HG02678 (cell line): ENCODE measurements around the gene MDFIC2.
"Not testable (repeated sequence)": the region's sequence is repeated elsewhere in the genome, so short reads cannot be mapped to it uniquely, and the experiment has no call there.

Source experiments
- ATAC-seq: cut with Tn5 transposase; IDR thresholded peaks from one replicate; pipeline ENCODE4 v1.9.1; 2021; ENCODE audit warnings: mild to moderate bottlenecking, moderate library complexity; ENCODE audit not compliant: unreplicated experiment

MDFIC2 gene

GRCh38 chr3:70261283-70261682 is 51.2 kb downstream of the MDFIC2 start:
- ATAC-seq = no peak

- no peak for ATAC-seq
These were observed 55.9 kb downstream of the MDFIC2 start for GRCh38 chr3:70256566-70256965.

DNA sequence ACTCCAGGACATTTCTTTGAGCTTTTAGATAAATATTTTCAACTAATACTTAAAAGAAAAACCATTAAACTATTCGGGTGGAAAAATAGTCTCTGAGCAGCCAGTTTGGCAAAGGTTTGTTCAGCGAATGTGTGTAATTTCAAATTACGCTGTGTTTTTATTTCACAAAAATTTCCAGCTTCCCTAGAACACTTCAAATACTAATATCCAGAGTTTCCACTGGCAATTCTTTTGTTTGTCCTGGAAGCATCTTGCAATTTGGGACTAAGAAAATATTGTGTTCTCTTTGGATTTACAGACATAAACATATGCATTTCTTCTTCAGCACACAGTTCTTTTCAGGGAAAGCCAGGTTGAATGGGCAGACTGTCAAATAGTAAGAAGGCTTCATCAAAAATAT is 61.9 kb downstream of the MDFIC2 start:
- no peak for ATAC-seq

GRCh38 chr3:70249509-70250160 is 62.8 kb downstream of the MDFIC2 start:
- no peak for ATAC-seq

DNA sequence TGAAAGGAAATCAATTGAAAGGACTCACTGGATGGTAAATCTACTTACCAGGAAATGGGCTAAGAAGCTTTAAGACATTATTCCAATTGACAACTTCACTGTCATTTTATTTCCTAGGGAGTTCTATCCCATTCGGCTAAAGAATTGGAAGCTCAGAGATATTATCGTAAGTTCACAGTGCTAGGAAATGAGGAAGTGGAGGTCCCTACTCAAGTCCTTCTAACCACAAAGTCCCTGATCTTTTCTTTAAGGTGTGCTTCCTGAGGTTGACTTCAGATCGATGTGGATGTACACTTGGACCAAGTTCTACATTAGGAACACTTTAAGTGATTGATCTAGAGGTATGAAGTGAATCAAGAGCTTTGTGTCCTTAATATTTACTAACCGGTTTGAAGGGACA is 63.6 kb downstream of the MDFIC2 start:
- no peak for ATAC-seq

- no peak for ATAC-seq
These were observed 64.5 kb downstream of the MDFIC2 start for GRCh38 chr3:70247955-70248354.

- no peak for ATAC-seq
These were observed 66.5 kb downstream of the MDFIC2 start for GRCh38 chr3:70245746-70246525.

GRCh38 chr3:70244422-70244821 is 68.0 kb downstream of the MDFIC2 start:
- no peak for ATAC-seq

GRCh38 chr3:70242297-70242882 is 70.0 kb downstream of the MDFIC2 start:
- no peak for ATAC-seq

DNA sequence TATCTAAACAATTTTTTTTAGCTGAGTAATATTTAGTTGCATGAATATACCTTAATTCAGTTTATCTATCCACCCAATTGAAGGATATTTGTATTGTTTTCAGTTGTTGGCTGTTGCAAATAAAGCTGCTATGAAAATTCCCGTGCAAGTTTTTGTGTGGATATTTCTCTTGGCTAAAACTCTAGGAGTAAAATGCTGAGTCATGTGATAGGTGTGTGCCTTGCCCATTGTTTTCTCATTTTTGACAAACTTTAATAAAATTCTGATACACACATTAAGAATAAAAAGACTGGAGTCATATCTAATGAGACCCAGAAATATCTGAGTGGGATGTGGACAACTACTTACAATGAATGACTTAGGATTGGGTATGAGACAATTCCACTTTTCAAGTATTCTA is 78.6 kb downstream of the MDFIC2 start:
- ATAC-seq = no peak

- ATAC-seq = no peak
These were observed 79.3 kb downstream of the MDFIC2 start for GRCh38 chr3:70233112-70233511.

DNA sequence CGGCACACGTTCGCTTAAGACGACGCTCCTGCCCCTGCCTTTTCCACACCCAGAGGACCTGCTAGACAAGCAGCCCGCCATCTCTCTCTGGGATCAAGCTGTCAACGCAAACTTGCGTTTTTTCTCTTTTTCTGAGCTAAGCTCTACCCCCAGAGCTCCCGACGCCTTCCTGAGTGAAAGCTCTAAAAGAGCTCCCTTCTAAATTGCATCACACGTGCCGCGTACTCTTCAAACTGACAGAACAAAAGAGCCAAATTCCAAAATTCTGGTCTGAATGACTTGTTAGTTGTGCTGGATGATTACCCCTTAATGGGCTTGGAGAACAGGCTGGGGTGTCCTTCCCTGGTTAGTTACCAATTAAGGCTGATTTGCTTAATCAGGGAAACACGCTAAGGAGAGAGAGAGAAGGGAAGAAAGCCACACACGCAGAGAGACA is 81.2 kb downstream of the MDFIC2 start:
- ATAC-seq = no peak

DNA sequence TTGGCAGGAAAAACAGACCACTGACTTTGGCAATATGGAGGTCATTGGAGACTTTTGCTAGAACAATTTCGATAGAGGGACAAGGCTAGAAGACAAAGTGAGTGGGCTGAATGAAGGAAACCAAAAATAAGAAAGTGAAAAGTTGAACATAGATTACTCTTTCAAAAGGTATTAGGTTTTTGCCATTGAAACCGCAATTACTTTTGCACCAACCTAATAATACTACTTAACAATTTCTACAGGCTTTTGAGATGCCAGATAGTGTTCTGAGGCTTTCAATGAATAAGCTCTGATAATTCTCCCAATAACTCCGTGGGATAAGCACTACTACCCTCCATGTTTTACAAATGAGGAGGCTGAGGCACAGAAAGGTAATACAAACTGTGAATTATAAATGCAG is 85.0 kb downstream of the MDFIC2 start:
- no peak for ATAC-seq

DNA sequence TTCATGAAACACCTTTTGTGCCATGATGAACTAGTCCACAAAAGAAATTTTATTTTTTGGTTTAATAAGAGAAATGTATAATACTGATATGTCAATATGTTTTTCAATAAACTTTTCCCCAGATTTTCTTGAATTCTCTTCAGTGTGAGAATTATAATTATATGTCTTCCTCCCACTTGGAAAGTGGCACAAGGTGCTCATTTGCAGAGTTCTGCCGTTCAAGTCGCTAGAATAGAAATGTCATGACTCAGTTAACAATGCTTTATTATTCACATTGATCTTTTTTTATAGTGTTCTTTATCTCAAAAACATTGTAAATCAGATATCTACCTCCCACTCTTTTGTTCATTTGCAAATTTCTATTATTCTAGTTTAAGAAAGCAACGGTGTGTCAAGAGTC is 87.3 kb downstream of the MDFIC2 start:
- no peak for ATAC-seq

DNA sequence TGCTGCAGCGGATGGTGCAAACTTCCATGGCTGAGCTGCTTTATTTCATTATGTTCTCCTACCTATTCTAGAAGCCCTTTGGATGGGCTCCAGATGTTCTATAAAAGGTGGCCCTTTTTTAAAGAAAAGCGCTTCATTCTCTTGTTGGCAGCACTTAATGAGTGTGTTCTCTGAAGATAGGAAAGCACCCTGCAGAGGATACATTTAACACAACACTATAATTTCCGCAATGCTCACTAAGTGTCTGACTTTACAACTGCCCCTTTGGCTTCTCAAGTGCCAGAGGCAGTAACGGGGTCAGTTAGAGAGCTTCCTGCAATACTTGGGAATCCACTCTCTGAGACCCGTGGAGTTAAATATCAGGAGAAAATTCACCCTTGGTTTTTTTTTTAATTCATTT is 88.1 kb downstream of the MDFIC2 start:
- no peak for ATAC-seq

DNA sequence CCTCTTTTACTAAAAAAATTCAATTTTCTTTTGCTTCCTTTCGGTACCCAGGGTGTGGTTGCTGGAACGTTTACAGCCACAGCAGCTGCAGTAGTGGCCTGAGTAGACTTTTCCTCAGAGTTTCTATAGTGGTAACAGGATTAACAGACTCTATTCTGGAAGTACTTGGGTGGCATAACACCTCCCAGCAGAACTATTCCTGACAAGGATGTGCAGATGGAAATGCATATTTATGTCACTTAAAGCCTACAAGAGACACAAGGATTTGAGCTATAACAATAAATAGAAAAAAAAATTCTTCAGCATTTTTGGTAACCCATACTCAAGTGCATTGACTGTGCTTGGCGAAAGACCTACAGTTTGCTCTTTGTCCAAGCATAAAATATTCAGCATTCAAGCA is 94.0 kb downstream of the MDFIC2 start:
- no peak for ATAC-seq

DNA sequence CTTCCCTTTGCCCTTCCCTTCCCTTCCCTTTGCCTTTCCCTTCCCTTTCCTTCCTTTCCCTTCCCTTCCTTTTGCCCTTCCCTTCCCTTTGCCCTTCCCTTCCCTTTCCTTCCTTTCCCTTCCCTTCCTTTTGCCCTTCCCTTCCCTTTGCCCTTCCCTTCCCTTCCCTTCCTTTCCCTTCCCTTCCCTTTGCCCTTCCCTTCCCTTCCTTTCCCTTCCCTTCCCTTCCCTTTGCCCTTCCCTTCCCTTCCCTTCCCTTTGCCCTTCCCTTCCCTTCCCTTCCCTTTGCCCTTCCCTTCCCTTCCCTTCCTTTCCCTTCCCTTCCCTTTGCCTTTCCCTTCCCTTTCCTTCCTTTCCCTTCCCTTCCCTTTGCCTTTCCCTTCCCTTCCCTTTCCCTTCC is 101.2 kb downstream of the MDFIC2 start:
- ATAC-seq = not testable (repeated sequence)

DNA sequence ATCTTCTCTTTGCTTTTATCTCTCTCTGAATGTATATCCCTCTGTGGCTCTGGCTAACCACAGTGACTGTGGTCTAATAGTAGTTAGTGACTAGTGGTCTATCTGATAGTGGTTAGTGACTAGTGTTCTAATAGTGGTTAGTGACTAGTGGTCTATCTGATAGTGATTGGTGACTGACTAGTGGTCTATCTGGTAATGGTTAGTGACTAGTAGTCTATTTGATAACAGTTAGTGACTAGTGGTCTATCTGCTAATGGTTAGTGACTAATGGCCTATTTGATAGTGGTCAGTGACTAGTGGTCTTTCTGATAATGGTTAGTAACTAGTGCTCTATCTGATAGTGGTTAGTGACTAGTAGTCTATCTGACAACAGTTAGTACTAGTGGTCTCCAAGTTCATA is 110.5 kb downstream of the MDFIC2 start:
- no peak for ATAC-seq

- no peak for ATAC-seq
These were observed 122.5 kb downstream of the MDFIC2 start for GRCh38 chr3:70189884-70190473.

GRCh38 chr3:70186221-70186620 is 126.2 kb downstream of the MDFIC2 start:
- ATAC-seq = no peak

- no peak for ATAC-seq
These were observed 126.8 kb downstream of the MDFIC2 start for GRCh38 chr3:70185661-70186060.
